Measurements from ENCODE around the gene STARD8.

Gene STARD8

GRCh38 chrX:68658530-68658929 lies 11.1 kb downstream of the STARD8 start:
- H3K36me3 ChIP-seq (replicated peaks), result no peaks in the 10 kb centered on the region
- no peak for TF ChIP-seq CTCF (IDR thresholded peaks at IDR 0.05; ENCODE audit: low read depth, low read length, missing control alignments)
- in situ Hi-C loops (cut with HindIII; ENCODE audit: low pct_ligation_motif_present, low sequenced_read_pairs), result no loop called here
- no peak overlapping the region for H3K4me3 ChIP-seq (ENCODE audit: low read depth, low read length)
- no peak for DNase-seq
- no peak overlapping the region for H3K27ac ChIP-seq
- H3K27me3 ChIP-seq (replicated peaks), result no peaks in the 10 kb centered on the region

GRCh38 chrX:68659385-68659784 lies 11.9 kb downstream of the STARD8 start:
- no peak for DNase-seq
- Histone ChIP-seq H3K27ac (no peak overlapping the region), H3K36me3 (replicated peaks) (no peaks in the 10 kb centered on the region), H3K27me3 (replicated peaks) (no peaks in the 10 kb centered on the region), H3K4me3 (ENCODE audit: low read depth, low read length) (no peak overlapping the region)
- in situ Hi-C loops (cut with HindIII; ENCODE audit: low pct_ligation_motif_present, low sequenced_read_pairs), result no loop called here
- TF ChIP-seq CTCF (IDR thresholded peaks at IDR 0.05; ENCODE audit: low read depth, low read length, missing control alignments), result no peak

GRCh38 chrX:68659786-68660185 lies 12.3 kb downstream of the STARD8 start:
- Histone ChIP-seq H3K27ac (no peak overlapping the region), H3K4me3 (ENCODE audit: low read depth, low read length) (no peak overlapping the region), H3K36me3 (replicated peaks) (no peaks in the 10 kb centered on the region), H3K27me3 (replicated peaks) (no peaks in the 10 kb centered on the region)
- DNase-seq, result no peak
- no peak for TF ChIP-seq CTCF (IDR thresholded peaks at IDR 0.05; ENCODE audit: low read depth, low read length, missing control alignments)
- in situ Hi-C loops (cut with HindIII; ENCODE audit: low pct_ligation_motif_present, low sequenced_read_pairs), result no loop called here

- in situ Hi-C loops (cut with HindIII; ENCODE audit: low pct_ligation_motif_present, low sequenced_read_pairs), result no loop called here
- no peak for TF ChIP-seq CTCF (IDR thresholded peaks at IDR 0.05; ENCODE audit: low read depth, low read length, missing control alignments)
- no peaks in the 10 kb centered on the region for H3K27me3 ChIP-seq (replicated peaks)
- no peak for DNase-seq
- H3K4me3 ChIP-seq (ENCODE audit: low read depth, low read length), result no peak overlapping the region
- no peaks in the 10 kb centered on the region for H3K36me3 ChIP-seq (replicated peaks)
- no peak overlapping the region for H3K27ac ChIP-seq
These were observed 13.3 kb downstream of the STARD8 start for GRCh38 chrX:68660746-68661145.

GRCh38 chrX:68665502-68665901 lies 18.0 kb downstream of the STARD8 start:
- peak; percentile 38 for TF ChIP-seq CTCF (IDR thresholded peaks at IDR 0.05; ENCODE audit: low read depth, low read length, missing control alignments)
- Histone ChIP-seq H3K4me3 (ENCODE audit: low read depth, low read length) (no peak overlapping the region), H3K27ac (no peak overlapping the region), H3K36me3 (replicated peaks) (no peaks in the 10 kb centered on the region), H3K27me3 (replicated peaks) (no peaks in the 10 kb centered on the region)
- DNase-seq, result no peak
- in situ Hi-C loops (cut with HindIII; ENCODE audit: low pct_ligation_motif_present, low sequenced_read_pairs), result no loop called here

- DNase-seq, result no peak
- Histone ChIP-seq H3K4me3 (ENCODE audit: low read depth, low read length) (no peak overlapping the region), H3K27me3 (replicated peaks) (no peaks in the 10 kb centered on the region), H3K27ac (no peak overlapping the region), H3K36me3 (replicated peaks) (no peaks in the 10 kb centered on the region)
- in situ Hi-C loops (cut with HindIII; ENCODE audit: low pct_ligation_motif_present, low sequenced_read_pairs), result no loop called here
- no peak for TF ChIP-seq CTCF (IDR thresholded peaks at IDR 0.05; ENCODE audit: low read depth, low read length, missing control alignments)
These were observed 19.1 kb downstream of the STARD8 start for GRCh38 chrX:68666580-68666979.

Measured in brain microvascular endothelial cell (primary cell).